Measurements from ENCODE around the gene RMDN3.

RMDN3 gene

DNA sequence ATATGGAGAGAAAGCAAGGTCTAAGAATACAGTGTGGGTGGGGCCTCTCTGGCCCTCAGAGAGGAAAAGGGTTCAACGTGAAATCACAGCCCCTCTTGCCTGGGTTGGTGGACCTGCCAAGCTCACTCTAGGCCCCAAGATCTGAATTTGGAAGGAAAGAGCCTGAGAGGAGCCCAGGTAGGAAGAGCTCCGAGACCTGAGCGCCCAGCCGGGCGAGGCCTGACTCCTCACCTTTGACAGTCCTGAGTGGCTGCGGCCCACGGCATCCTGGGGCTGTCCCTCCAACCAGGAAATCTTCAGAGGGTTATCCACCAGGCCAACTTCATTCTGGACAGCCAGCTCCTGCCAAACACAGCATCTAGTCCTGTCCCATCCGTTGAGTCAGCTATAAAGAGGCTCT lies 18.4 kb upstream of the RMDN3 start:
- no peak for DNase-seq (ENCODE audit: low read depth in 1 of 2, low spot score in 1 of 2)

DNA sequence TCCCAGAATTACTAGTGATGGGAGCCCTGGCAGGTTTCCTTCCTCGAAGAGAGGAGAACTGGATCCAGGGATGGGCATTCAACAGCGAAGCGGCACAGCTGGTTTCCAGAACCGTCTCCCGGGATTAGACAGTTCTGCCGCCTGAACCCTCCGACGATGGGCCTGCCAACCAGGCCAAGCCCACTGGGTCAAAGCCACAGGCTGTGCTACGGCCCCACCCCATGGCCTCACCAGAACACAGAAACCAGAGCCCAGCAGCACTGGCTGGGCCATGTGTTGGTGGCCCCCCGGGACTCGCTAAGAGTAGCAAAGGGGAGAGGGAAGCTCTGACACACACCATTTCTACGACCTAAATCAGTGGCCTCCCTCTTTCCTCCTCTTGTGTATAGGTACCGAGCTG lies 17.0 kb upstream of the RMDN3 start:
- DNase-seq (ENCODE audit: low read depth in 1 of 2, low spot score in 1 of 2) = no peak

DNA sequence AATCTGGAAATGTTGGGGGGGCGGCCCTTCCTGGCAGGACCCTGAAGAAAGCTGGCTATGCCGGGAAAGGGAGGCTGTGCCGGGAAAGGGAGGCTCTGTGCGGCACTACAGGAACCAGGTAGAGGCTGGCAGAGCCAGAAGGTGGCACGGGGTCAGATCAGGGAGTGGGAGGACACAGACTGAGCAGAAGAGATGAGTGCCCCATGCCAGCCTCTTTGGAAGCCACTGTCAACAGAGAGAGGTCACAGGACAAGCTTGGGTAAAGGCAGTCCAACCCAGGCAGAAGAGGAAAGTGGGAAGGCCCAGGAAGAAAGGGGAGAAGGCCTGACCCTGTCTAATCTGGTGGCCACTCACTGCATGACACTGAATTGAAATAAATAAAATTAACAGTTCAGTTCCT lies 16.2 kb upstream of the RMDN3 start:
- no peak for DNase-seq (ENCODE audit: low read depth in 1 of 2, low spot score in 1 of 2)

DNA sequence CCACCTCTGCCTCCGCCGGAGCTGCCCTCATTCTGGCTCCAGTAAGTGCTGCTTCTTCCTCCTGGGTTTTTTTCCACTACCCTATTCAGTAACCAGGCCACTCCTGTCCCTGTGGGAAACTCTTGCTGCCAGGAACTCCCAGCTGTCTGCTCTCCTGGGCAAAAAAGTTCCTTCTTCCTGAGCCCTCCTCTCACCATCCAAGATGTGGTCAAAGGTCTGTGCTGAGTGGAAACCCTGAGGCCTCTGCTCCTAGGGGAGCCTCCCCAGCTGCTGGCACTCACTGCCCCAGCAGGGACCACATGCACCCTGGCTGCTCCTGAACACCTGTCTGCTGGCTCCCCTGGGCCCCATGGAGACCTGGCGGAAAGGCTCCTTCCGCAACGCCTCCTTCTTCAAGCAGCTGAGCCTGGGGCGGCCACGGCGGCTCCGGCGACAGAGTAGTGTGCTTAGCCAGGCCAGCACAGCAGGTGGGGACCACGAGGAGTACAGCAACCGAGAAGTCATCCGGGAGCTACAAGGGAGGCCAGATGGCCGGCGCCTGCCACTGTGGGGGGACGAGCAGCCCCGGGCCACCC lies 15.2 kb upstream of the RMDN3 start:
- no peak for DNase-seq (ENCODE audit: low read depth in 1 of 2, low spot score in 1 of 2)

DNA sequence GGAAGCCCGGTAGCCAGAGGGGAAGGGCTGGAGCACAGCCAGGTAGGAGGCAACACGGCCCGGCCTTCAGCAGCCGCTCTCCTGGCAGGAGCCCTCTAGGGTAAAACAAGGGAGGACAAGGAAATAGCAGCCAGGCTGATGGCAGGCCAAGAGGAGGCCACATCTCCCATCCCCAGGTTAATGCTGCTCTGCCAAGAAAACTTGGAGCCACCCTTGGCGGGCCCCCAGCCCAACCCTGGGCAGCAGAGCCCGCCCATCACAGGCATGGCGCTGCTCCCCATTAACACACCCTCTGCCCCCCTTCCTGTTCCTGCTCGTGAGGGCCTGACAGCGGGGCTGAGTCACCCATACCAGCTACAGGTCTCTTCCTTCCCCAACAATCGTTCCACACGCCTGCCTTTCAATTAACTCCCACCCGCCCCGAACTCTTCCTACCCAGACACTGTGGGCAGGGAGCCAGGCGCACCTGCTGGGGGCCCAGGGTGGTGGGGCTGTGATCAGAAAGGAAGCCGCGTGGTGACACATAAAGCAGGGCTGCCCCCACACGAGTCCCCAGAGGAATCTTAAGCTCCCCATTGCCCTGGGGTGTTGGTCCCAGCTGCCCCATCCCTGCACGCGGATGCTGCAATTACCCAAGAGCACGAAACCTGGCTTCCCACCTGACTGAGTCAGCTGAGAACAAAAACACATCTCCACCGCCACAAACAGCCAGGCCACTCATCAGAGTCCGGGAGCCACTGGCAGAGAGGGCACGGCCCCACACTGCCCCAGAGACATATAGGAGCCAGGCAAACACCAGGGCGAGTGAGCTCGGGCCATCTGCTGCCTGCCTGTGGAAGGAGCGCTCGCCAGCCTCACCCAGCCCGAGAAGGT lies 14.5 kb upstream of the RMDN3 start, which contains the start of gene C15orf62:
C15orf62 (plus strand) TSS at position 707 of the 873 bp plus-strand sequence. CDS start 516 bp downstream, outside the sequence.
- peak in 1 of 2 donors; percentile 63 for DNase-seq (ENCODE audit: low read depth in 1 of 2, low spot score in 1 of 2)

DNA sequence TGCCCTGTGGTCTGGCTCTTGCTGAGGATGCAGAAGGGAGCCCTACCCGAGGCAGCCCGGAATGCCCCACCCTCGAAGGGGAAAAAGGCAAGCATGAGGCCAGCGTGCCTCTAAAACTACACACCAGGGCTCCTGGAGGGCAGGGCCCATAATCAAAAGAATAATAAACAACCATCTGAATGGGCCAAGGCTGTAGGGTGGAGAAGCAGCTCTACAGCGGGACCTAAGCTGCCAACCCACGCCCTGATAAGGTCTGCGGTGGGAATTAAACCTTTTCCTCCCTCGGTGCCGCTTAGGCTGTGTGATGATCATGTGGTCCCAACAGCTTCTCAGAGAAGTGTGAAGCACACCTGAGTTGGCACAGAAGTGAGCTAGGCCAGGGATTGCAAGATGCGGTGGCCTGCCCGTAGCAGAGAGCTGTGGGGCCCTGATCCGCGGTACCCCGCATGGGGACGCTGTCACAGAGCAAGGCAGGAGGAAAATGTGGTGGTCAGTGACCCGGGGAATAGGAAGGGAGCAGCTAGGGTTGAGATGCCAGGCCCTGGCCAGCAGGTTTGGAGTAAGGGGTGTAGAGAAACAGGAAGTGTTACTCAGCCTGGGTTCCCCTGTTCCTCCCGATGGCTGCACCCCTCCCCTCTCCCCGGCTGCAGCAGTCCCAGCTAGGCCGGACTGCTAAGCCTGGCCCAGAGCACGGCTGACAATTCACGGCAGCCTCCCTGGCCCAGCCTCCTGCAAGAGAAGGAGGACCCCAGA lies 13.6 kb upstream of the RMDN3 start:
- DNase-seq (ENCODE audit: low read depth in 1 of 2, low spot score in 1 of 2) = no peak

DNA sequence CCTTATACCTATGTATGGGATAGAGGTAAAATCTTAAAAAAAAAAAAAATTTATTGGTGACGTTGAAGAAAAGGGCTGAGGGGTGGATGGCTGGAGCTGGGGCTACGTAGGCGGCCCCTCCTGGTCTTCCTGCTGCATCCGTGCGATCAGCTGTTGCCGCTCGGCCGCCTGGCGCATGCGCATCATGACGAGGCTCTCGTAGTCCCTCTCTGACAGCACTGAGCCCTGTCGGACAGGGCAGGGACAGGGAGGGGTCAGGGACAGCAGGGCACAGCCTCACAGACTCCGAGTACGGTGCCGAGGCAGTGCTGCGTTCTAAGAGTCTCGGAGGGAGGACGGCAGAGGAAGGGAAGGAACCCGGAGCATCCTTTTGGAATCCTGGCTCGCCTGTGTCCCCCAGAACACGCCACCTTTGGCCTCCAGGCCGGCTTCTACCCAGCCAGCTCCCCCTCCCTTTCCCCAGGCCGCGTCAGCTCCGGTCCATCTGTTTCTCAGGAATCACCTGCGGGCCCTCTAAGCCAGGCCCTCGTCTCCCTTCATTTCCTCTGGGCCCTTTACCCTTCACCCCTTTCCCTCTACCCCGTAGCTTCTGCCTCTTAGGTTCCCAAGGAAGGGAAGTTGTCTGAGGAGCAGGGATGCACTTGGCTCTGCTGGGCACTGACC lies 12.9 kb upstream of the RMDN3 start:
- no peak for DNase-seq (ENCODE audit: low read depth in 1 of 2, low spot score in 1 of 2)

DNA sequence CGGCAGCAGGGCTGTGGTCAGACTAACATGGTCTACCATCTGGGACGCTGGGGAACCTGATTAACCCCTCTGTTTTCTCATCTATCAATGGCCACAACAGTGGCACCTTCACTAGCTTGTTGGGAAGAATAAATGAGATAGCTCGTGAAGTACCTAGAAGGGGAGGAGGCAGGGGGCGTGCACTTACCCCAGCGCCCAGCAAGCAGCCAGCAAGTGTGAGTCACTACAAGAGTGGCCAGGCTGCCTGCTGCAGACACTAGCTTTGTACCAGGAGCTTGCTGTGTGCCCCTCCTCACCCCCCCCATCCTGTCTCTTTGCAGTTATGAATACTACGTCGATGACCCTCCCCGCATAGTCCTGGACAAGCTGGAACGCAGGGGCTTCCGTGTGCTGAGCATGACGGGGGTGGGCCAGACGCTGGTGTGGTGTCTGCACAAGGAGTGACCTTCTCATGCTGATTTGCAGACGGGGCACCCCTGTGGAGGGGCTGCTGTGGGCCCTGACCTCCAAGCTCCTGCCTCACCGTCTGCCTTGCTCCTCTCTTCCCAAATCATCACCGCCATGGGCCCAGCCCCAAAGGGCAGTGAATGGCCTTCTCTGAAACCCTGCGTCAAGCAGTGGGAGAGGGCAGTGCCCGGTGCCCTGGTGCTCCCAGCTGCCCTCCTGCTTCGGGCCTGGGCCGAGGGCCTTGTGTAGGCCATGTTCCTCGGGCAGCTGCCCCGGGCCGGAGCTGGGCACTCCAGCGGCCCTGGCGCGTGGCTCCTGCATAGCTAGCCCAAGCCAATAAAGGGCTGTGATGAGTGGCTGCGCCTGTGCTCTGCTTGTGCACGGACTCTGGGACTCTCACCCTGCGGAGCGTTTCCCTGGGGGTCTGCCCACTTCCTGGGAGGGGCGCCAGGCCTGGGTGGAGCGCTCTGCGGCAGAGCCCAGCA lies 12.1 kb upstream of the RMDN3 start:
- DNase-seq (ENCODE audit: low read depth in 1 of 2, low spot score in 1 of 2) = no peak

DNA sequence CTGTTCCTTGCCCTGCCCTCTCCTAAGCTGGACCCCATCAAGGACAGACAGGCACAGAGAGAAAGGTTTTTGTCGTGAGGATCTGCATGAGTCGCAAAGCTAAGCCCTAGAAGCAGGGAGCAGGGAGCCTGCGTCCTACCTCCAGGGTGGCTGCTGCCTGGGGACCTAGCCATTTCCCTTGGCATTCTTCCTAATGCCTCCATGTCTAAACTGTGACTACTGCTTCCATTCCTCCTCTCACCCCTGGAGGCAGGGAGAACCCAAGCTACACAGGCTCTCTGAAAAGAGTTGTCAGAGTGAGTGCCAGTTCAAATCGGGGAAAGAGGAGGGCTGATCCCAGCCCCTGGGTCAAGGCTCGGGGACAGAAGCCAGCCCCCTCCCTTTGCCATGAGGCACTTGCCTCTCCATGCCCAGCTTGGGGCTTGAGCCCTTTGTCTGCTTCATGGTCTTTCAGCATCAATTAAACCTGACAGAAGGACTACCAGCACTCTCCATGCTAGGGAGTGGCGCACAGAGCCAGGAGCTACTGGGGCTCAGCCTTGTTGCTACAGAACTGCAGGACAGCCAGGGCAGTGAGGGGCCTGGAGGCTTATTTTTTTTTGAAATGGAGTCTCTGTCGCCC lies 11.3 kb upstream of the RMDN3 start:
- no peak for DNase-seq (ENCODE audit: low read depth in 1 of 2, low spot score in 1 of 2)

DNA sequence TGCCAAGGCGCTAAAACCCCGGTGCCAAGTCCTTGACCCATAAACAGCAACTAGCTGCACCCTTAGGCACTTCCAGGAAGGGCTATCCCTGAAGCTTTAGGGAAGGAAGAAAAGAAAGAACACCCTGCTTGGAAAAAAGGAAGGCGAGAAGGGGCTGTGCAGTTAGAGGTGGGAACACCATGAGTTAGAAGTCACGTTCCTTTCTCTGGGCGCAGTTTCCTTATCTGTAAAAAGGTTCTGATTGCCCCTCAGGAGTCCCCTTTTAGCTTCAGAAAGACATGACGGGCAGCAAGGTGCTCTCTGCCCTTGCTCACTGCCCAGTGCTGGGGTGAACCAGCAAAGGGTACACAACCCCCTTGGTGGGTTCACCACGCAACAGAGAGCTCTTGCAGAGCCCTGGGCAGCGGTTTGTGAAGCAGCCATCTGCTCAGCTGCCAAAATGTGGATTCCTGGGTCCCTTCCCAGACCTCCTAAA lies 9.6 kb upstream of the RMDN3 start:
- no peak for DNase-seq (ENCODE audit: low read depth in 1 of 2, low spot score in 1 of 2)

DNA sequence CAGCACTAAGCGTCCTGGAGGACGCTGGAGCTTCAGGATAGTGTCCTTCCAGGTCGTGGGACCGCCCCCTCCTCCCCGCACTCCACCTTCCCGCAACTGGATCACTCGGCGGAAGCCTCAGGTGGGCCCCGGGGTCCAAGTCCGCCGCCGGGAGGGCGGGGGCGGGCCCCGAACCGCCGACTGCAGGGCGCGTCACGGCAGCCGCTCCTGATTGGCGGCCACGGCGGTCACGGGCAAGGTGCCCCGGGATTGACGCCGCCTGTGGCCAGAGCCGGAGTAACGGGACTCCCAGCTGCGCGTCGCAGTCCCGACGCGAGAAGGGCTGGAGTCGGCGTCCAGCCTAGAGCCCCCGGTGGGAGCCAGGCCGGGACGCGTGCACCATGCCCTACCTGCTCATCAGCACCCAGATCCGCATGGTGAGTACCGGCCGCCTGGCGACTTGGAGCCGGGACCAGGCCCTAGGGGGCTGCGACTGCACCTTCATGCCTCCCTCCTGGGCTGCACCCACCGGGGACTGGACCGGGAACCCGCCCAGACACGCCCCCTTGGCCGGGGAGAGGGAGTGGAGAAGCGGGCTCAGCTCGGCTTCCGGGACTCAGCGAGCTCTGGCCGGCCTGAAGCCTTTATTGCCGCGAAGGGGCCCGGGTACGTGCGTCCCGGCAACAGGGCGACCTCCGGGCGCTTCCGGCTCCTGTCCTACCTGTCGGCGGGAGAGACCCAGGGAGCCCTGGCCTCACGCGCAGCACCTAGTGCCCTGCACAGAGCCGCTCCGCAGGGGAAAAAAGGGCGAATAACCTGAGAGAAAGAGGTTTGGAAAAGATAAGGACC lies 9.0 kb upstream of the RMDN3 start, which contains the start of gene GCHFR:
GCHFR (plus strand) TSS at position 268 of the 828 bp plus-strand sequence; CDS start at position 381, 113 bp downstream.
- DNase-seq (ENCODE audit: low read depth in 1 of 2, low spot score in 1 of 2) = peak; percentile 38 to 56

DNA sequence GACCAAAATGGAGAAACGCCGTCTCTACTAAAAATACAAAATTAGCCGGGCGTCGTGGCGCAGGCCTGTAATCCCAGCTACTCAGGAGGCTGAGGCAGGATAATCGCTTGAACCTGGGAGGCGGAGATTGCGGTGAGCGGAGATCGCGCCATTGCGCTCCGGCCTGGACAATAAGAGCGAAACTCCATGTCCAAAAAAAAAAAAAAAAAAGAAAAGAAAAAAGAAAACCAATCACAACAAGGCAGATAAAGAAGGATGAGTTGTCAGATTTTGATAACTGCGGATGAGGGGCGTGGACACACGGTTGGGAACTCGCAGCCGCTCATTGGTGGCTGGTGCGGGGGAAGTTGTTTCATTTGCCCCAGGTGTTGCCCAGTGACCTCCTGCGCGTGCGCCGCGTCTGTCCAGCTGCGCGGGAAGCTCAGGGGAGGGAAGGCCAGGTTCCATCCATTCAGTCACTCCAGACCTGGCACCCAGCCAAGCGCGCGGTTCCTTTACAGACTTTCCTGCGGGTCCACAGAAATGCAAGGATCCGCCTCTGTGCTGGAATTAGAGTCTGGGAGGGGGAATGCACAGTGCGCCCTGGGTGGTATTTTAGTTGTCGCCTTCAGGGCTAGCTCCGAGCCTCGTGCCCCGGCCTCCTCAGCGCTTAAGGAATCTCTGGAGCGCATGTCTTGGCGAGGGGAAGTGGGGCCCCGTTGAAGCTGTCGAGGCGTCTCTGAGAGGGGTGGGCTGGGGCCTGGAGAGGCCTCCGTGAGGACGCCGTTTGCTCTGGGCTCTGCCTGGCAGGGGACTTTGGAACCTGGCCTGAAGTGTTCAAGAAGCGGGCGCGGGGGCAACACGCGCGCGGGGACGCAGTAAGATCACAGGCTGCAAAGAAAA lies 8.1 kb upstream of the RMDN3 start:
- DNase-seq (ENCODE audit: low read depth in 1 of 2, low spot score in 1 of 2) = no peak

DNA sequence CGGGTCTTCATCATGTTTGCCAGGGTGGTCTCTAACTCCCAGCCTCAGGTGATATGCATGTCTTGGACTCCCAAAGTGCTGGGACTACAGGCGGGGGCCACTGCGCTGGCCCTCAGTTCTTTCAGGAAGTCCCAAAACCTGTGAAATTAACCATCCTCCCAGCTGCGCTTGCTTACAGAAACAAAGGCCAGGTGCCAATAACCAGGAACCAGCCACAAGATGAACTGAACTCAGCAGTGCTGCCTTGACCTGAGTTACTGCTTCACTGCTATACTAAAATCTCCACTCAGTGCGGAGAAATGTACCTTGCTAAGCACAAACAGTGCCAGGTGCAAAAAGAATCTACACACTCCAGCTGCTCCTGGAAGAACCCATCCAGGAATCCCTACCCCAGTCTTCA lies 4.9 kb upstream of the RMDN3 start:
- no peak for DNase-seq (ENCODE audit: low read depth in 1 of 2, low spot score in 1 of 2)

DNA sequence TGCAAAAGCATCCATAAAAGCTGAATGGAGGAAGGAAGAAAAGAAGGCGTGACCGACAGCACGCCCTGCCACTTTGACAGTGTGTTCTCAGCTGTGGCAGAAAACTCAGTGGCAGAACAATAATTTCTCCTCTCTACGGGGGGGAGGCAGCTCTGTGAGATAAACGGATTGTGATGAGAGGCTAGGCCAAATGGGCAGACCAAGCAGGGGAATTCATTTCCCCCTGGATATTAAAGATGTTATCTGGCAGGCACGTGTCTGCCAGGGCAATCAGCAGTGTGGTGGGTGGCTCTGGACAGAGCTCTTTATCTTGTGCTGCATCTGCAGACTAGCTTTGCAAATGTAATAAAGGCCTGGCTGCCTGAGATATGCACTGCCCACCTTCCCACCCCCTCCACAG lies 1.9 kb upstream of the RMDN3 start:
- DNase-seq (ENCODE audit: low read depth in 1 of 2, low spot score in 1 of 2) = no peak

DNA sequence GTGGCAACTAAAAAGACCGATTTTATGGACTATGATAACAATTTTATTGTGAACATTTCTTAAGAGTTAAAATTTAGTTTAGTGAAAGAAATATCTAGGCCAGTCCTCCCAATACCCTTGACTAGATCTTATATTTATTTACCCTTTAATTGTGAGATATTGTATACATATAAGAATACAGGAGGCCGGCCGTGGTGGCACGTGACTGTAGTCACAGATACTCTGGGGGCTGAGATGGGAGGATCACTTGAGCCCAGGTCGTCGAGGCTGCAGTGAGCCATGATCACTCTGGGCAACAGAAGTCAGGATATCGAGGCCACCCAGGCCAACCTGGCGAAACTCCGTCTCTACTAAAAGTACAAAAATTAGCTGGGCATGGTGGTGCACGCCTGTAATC lies 756 bp upstream of the RMDN3 start:
- DNase-seq (ENCODE audit: low read depth in 1 of 2, low spot score in 1 of 2) = no peak

DNA sequence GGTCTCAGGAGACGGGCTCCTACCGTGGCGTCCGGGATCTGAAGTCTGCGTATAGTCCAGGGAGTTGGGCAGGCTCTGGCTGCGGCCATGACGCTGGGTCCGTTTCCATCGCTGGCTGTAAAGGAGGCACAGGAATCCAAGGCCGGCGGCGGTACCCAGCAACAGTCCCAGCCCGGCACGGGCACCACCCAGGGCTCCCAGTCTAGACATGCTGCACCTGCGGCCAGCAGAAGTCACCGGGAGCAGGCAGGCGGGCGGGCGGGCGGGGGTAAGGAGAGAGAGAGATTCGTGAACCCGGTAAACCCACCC lies 526 bp downstream of the RMDN3 start:
- no peak for DNase-seq (ENCODE audit: low read depth in 1 of 2, low spot score in 1 of 2)

DNA sequence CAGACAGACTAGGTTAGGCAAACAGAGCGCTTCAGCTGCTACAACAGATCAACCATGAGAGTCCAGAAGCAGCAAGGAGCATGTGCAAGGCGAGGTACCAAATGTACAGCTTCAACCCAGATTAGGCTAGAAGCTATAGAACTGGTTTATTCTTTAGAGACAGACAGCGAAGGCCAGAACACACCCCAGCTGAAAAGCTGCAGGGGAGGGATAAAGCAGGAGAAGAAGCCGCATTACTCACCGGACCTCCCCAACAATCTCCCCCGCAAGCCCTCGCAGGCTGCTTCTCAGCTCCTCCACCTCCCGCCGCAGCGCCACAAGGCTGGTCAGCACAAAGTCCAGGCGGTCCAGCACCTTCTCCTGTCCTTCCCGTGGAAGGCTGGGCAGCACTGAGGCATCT lies 3.3 kb downstream of the RMDN3 start:
- no peak for DNase-seq (ENCODE audit: low read depth in 1 of 2, low spot score in 1 of 2)

DNA sequence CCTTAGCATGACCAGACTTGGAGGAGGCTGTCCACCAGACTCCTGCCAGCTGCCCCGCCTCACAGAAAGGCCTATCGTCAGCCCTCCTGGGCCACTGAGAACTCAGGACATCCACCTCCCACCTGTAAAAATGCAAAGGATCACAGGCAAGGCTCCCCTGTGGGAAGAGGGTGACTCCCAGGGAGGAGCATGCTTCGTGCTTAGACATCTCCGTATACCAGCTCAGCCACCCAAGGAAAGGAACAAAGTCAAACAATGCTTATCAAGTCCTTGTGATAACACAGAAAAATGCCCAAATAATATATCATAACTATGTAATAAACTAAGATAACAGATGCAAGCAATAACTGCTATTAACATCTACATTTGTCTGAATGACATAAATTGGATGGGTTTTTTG lies 4.2 kb downstream of the RMDN3 start:
- DNase-seq (ENCODE audit: low read depth in 1 of 2, low spot score in 1 of 2) = no peak

Measured in stimulated activated CD4-positive, alpha-beta T cell treated with anti-CD3 and anti-CD28 coated beads, Interleukin-15, amount 100 ng/mL, for 1 hour (primary cell).